Measurements from ENCODE around the gene INTS7.

Gene INTS7

GRCh38 chr1:212035123-212035834 lies at the start of gene INTS7, which contains the start of gene DTL:
TSS of gene INTS7 (minus strand) at chr1:212035557. CDS start at chr1:212035437, 120 bp downstream.
TSS of gene DTL (plus strand) at chr1:212035748. CDS start at chr1:212035891, 143 bp downstream.
- DNase-seq (ENCODE audit: low read depth) = peak; percentile 96

DNA sequence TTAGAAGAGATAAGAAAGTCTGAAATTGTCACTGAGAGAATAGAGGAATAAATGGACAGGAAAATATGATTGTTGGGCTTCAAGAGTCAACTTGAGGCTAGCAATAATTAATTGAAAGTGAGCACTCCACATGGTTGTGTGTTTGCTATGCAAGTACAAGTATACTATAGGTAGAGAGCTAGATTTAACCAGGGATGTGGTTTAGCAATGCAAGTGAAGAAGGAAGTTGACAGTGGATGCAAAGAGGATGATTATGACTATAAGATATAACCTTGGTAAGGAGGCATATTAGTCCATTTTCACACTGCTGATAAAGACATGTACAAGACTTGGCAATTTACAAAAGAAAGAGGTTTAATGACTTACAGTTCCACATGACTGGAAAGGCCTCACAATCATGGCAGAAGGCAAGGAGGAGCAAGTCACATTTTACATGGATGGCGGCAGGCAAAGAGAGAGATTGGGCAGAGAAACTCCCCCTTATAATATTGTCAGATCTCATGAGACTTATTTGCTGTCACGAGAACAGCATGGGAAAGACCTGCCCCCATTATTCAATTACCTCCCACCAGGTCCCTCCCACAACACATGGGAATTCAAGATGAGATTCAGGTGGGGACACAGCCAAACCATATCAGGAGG lies 47.5 kb upstream of the INTS7 start:
- DNase-seq (ENCODE audit: low read depth) = no peak

DNA sequence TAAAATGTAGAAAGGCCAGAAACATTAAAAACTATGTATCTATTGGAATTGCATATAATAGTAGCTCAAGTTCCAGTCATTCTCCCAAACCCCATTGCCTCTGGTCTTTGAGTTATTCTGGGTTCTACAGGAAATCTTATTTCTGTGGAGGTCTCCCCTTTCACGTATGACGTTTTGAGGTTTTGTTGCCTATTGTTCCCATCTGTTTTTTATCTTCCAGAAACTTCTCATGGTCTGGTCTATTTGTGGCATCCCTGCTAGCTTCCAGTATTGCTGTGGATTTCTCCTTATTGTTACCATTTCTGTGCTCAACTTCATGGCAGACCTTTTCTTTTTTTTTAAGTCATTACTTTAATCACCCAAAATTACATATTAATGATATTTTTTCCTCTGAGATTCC lies 43.5 kb upstream of the INTS7 start:
- no peak for DNase-seq (ENCODE audit: low read depth)

DNA sequence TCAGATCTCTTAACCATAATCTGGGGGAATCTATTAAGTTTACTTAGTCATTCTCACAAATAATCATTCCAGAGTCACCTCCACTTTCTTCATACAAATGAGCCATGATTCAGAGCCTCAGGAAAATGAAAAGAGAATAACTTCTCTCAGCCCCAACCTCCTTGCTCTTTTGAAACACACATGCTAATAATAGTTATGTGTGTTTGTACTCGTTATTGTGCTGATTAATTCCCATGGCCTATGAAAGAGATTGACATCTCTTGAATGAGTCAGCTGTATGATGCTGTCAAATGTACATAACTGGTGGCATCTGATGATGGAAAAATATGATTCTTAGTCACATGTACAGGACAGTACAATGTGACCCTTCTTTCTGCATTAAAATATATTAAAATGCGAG lies 41.7 kb upstream of the INTS7 start:
- DNase-seq (ENCODE audit: low read depth) = no peak

DNA sequence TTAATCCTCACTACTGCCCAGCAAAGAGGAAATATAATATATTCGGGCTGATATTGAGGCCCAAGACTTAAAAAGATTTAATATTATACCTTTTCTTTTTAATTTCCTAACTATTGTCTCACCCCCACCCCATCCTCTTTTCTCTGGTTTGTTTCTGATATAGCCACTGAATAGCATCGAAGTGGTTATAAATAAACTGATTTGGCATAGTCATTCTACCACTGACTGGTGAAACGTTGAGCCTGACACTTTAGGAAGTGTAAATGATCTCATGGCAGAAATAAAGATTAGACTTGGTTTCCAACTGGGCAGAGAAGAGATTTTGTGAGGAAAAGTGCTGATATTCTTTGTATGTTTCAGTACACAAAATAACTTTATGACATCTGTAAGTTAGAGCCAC lies 39.5 kb upstream of the INTS7 start:
- no peak for DNase-seq (ENCODE audit: low read depth)

DNA sequence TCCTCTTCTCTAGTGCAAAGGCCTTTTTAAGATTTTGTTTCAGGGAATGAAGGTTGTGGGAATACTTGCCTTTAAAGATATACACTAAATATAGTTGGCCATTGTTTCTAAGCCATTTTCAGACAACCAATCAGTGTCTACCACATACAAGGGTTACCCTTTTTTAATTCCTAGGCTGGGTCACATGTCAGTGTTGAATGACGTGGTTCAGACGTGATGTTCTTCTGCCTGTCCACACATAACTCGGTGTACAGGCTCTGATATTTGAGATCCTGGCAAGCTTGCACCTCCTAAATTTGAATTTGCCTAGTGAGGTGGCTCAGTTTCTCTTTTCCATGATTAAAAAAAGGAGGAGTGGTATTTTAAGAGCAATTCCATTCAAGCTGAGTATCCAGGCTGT lies 39.0 kb upstream of the INTS7 start:
- DNase-seq (ENCODE audit: low read depth) = no peak

DNA sequence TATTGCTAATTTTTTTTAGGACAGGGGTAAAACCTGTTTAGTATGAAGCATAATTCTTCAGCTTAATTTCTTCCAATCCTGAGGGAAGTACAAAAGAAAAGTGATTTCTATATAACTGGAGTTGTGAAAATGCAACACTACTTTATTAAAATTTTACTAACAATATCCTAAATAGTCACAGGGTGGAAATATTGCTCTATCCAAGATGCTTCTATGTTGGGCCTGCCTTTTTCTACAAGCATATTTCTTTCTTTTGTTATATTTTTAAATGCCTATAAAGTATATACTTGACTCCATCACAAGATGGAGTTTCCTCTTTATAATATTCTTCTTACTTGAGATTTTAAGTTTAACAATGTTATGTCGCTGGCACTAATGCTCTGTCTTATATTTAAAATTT lies 38.1 kb upstream of the INTS7 start:
- no peak for DNase-seq (ENCODE audit: low read depth)

DNA sequence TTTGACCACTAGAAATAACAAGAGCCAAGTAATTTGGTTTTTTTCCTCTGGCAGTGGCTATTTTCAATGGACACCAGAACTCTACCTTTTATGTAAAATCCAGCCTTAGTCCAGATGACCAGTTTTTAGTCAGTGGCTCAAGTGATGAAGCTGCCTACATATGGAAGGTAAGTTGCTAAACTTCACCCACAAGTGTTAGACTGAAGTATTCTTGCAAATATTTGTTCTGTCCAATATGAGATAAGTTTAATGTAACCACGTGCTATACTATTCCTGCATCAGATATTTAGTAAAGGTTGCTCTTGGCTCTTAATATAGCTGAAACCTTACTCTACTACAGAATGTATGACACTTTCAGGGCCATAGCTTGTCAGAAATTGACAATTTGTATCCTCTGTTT lies 36.7 kb upstream of the INTS7 start:
- no peak for DNase-seq (ENCODE audit: low read depth)

GRCh38 chr1:212070720-212071302 lies 35.5 kb upstream of the INTS7 start:
- DNase-seq (ENCODE audit: low read depth) = no peak

GRCh38 chr1:212067787-212068186 lies 32.4 kb upstream of the INTS7 start:
- no peak for DNase-seq (ENCODE audit: low read depth)

- no peak for DNase-seq (ENCODE audit: low read depth)
These were observed 27.6 kb upstream of the INTS7 start for GRCh38 chr1:212062832-212063438.

DNA sequence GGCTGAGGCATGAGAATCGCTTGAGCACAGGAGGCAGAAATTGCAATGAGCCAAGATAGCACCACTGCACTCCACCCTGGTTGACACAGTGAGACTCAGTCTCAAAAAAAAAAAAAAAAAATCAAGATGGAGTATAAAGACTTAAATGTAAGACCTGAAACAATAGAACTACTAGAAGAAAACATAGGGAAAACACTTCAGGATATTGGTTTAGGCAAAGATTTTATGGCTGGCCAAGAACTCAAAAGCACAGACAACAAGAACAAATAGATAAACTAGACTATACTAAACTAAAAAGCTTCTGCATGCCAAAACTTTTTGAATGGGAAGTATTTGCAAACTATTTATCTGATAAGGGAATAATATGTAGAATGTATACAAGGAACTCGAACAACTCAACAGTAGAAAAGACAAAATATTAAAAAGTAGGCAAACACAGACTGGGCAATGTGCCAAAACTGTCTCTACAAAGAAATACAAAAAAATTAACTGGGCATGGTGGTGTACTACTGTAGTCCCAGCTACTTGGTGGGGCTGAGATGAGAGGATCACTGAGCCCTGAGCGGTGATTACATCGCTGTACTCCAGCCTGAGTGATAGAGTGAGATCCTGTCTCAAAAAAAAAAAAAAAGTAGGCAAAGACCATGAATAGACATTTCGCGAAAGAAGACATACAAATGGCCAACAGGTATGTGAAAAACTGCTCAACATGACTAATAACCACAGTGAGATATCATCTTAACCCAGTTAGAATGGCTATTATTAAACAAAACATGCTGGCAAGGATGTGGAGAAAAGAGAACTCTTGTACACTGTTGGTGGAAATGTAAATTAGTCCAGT lies 25.5 kb upstream of the INTS7 start:
- DNase-seq (ENCODE audit: low read depth) = no peak

- no peak for DNase-seq (ENCODE audit: low read depth)
These were observed 20.0 kb upstream of the INTS7 start for GRCh38 chr1:212055333-212055732.

- DNase-seq (ENCODE audit: low read depth) = no peak
These were observed 18.6 kb upstream of the INTS7 start for GRCh38 chr1:212053993-212054392.

GRCh38 chr1:212045981-212046380 lies 10.6 kb upstream of the INTS7 start:
- DNase-seq (ENCODE audit: low read depth) = no peak

- no peak for DNase-seq (ENCODE audit: low read depth)
These were observed 9.5 kb upstream of the INTS7 start for GRCh38 chr1:212044851-212045250.

DNA sequence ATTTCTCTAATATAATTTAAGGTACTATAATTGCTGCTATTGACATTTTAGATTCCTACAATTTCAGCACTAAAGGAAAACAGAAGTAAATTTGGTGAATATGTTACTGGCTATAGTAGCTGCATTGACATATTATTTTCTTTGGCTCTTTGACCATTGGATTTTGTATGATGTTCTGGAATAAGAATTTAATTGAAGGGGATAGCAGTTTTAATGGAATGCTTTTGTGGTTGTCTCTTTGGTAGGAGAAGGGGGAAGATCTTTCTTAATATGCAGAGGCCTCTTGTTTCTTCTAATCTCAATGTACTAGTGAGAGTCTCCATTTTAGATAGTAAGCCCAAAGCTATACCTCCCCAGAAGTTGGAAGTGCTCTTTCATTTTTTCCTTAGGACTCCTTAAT lies 7.1 kb upstream of the INTS7 start:
- no peak for DNase-seq (ENCODE audit: low read depth)

DNA sequence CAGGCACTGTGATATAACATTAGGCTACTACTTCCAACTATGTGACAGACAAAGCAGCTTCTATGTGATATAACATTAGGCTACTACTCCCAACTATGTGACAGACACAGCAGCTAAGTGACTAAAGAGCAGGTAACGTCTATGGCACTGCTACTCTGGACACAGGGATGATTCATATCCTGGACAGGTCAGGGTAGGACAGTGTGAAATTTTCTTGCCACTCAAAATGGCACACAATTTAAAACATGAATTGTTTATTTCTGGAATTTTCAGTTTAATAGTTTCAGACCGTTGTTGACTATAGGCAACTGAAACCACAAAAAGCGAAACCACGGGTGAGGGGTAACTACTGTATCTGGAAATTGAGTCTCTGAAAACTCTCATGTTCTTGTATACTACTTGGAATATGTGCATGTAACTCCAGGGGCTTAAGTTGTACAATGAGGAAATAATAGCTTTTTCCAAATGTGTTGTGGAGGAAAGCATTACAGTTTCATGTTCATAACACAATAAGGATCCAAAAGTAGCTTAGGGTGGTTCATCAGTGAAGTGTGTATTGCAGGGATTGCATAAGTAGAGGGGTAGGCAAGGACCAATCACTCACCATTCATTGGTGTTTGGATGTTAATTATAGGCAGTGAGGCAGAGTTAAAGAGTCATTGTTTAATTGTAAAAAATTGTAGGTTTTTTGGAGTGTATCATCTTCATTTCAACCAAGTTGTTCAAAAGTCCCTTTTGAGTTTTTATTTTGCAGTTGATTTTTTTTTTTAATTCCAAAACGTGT lies 5.5 kb upstream of the INTS7 start:
- no peak for DNase-seq (ENCODE audit: low read depth)

GRCh38 chr1:212039622-212040021 lies 4.3 kb upstream of the INTS7 start:
- no peak for DNase-seq (ENCODE audit: low read depth)

DNA sequence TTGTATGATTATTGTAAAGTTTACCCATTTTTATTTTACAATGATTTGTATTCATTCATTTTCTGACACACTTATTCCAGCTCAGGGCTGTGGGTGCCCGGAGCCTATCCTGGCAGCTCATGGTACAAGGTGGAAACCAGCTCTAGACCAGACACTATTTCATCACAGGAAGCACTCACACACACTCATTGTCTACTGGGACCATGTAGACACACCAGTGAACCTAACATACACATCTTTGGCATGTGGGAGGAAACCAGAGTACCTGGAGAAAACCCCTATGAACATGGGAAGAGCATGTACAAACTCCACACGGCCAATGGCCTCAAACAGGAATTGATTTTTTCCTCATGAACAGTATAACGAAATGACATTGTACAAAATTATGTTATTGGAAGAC lies 2.5 kb upstream of the INTS7 start:
- no peak for DNase-seq (ENCODE audit: low read depth)
